HS-27A (cell line): ENCODE measurements around the gene MIOS.
"Not testable (repeated sequence)": the region's sequence is repeated elsewhere in the genome, so short reads cannot be mapped to it uniquely, and the experiment has no call there.

Experiments used
- DNase-seq: peaks from one replicate; pipeline ENCODE4 v3.0.0-alpha.2; 2012; ENCODE audit warnings: low read depth, missing footprints

The MIOS gene

GRCh38 chr7:7647495-7648036, 80.9 kb downstream of the MIOS start:
- no peak for DNase-seq

- no peak for DNase-seq
Measured at GRCh38 chr7:7650682-7651206, 84.1 kb downstream of the MIOS start.

GRCh38 chr7:7651479-7651878, 84.8 kb downstream of the MIOS start:
- no peak for DNase-seq

DNA sequence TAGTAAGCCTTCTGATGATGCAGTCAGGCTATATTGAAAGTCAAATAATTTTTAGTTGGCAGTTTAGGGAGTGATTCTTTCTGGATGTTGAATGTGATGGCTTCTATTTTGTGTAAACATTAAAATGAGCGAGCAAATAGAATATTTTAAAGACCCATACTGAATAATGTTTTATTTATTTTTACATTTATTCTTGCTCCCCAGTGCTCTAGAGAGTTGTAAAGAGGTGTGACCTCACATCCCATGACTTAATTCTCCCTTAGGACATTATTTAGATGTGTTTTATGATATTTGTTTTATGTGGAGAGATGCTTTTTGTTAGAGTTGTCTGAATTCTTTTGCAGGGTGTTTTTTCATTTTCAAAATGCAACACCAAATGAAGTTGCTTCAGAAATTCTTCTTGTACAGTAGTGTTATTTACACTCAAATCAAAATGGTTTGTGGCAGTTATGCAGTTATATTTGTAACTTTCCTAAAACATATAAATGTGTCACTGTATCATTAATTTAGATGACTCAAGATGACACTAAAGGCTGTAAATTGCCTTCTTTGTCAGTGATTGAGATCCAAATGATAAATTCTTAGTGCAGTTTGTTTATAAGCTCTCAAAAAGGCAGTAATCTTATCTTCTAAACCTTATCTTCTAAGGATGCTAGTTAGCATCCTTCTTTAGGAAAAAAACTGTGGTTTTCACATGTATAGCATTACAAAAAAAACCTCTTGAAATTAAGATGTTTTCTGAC, 86.3 kb downstream of the MIOS start:
- DNase-seq: no peak

DNA sequence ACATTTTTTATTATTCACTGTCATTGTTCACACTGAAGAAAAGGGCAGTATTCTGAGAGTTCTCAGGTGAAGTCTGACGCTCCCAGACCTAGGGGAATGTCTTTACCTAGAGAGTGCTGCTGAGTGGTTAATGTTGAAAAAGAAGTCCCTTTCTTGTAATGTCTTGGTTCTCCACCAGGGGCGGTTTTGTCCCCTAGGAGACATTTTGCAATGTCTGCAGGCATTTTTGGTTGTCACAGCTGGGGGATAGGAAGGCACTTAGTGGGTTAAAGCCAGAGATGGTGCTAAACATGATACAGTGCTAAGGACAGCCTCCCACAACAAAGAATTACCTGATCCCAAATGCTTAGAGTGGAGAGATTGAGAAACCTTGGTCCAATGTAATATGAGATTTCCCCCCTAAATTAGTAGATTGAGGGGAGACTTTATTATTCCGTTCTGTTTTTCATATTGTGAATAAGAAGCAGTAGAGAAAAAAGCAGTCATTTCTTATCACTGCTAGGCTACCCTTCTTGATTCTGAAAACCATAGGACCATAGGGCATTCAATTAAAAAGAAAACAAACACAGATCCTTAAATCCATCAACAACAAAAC, 87.0 kb downstream of the MIOS start:
- DNase-seq: no peak

GRCh38 chr7:7654964-7655715, 88.5 kb downstream of the MIOS start:
- no peak for DNase-seq

- not testable (repeated sequence) for DNase-seq
Measured at GRCh38 chr7:7656459-7656858, 89.8 kb downstream of the MIOS start.
